ENCODE data around the gene KCNG4.

The KCNG4 gene

GRCh38 chr16:84239909-84240308 is at the start of gene KCNG4:
TSS of gene KCNG4 (minus strand) at chr16:84240012. CDS start at chr16:84237485, 2,527 bp downstream.
- no peak for ATAC-seq

GRCh38 chr16:84288902-84289301 is 49.1 kb upstream of the KCNG4 start:
- ATAC-seq = no peak

- ATAC-seq = no peak
These were observed 46.9 kb upstream of the KCNG4 start for GRCh38 chr16:84286578-84287240.

- no peak for ATAC-seq
These were observed 44.4 kb upstream of the KCNG4 start for GRCh38 chr16:84284154-84284722.

- ATAC-seq = no peak
These were observed 43.7 kb upstream of the KCNG4 start for GRCh38 chr16:84283314-84284153.

GRCh38 chr16:84282533-84282932 is 42.7 kb upstream of the KCNG4 start:
- ATAC-seq = no peak

GRCh38 chr16:84281074-84281473 is 41.3 kb upstream of the KCNG4 start:
- no peak for ATAC-seq

- ATAC-seq = no peak
These were observed 40.1 kb upstream of the KCNG4 start for GRCh38 chr16:84279881-84280280.

- ATAC-seq = no peak
These were observed 39.2 kb upstream of the KCNG4 start for GRCh38 chr16:84278968-84279367.

GRCh38 chr16:84278333-84278732 is 38.5 kb upstream of the KCNG4 start:
- ATAC-seq = no peak

GRCh38 chr16:84277244-84277823 is 37.5 kb upstream of the KCNG4 start:
- ATAC-seq = peak in 1 of 2 donors; percentile 43

GRCh38 chr16:84275585-84276151 is 35.9 kb upstream of the KCNG4 start:
- ATAC-seq = no peak

- ATAC-seq = no peak
These were observed 34.7 kb upstream of the KCNG4 start for GRCh38 chr16:84274515-84274914.

GRCh38 chr16:84272740-84273320 is 33.0 kb upstream of the KCNG4 start:
- no peak for ATAC-seq

GRCh38 chr16:84271866-84272265 is 32.1 kb upstream of the KCNG4 start:
- ATAC-seq = no peak

- no peak for ATAC-seq
These were observed 31.2 kb upstream of the KCNG4 start for GRCh38 chr16:84271037-84271436.

GRCh38 chr16:84270531-84270930 is 30.7 kb upstream of the KCNG4 start:
- no peak for ATAC-seq

GRCh38 chr16:84270071-84270470 is 30.3 kb upstream of the KCNG4 start:
- ATAC-seq = no peak

GRCh38 chr16:84268291-84269040 is 28.7 kb upstream of the KCNG4 start:
- ATAC-seq = no peak

- no peak for ATAC-seq
These were observed 27.6 kb upstream of the KCNG4 start for GRCh38 chr16:84267380-84267779.

GRCh38 chr16:84266451-84266850 is 26.6 kb upstream of the KCNG4 start:
- peak in 1 of 2 donors; percentile 45 for ATAC-seq

GRCh38 chr16:84262939-84263338 is 23.1 kb upstream of the KCNG4 start:
- ATAC-seq = no peak
